ENCODE results near the gene CCL17. TPM values are rescaled to one million over a fixed set of nuclear protein-coding genes. Genes with fewer than 3 reads are reported as not detected.

CCL17 gene
- total RNA-seq, 3 donors from 2014 or later (not counting 1 experiment from before 2014, with no cell fraction given) = not detected

DNA sequence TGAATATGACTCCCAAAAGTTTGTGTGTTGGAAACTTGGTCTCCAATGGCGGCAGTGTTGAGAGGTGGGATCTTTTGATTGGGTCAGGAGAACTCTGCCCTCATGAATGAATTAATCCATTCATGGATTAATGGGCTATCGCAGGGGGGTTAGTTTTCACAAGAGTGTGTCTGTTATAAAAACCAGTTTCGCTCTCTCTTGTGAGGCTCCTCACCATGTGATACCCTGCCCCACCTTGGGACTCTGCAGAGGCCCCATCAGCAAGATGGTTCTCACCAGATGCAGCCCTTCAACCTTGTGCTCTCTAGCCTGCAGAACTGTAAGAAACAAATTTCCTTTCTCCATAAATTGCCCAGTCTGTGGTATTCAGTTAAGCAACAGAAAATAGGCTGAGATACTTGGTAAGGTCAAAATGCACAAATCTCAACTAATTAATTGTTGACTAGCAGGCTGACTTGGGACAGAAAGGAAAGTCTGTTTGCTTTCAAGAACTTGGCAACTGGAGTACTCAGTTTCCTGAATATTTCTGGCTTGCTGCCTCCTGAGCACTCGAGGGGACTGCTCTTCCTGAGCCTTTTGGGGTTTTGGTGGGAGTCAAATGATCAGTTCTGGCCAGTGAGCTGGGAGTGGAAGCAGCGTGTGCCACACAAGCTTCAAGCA lies 13.8 kb upstream of the CCL17 start:
- ATAC-seq = no peak

GRCh38 chr16:57391300-57391699 lies 13.3 kb upstream of the CCL17 start:
- TF ChIP-seq CTCF (IDR thresholded peaks at IDR 0.05) = no peak
- 64% methylated on average over 4 of the region's 4 CpGs for WGBS (ENCODE audit: insufficient coverage)
- no peaks in the 10 kb centered on the region for H3K4me1 Mint-ChIP-seq
- Histone ChIP-seq H3K27me3 (ENCODE audit: control insufficient read depth, insufficient read depth, low read length) (no peaks in the 10 kb centered on the region), H3K27ac (ENCODE audit: low read length) (no peak overlapping the region), H3K9me3 (ENCODE audit: control insufficient read depth, insufficient read depth, low read length) (no peaks in the 10 kb centered on the region), H3K4me1 (ENCODE audit: control insufficient read depth, insufficient read depth, low read length) (no peaks in the 10 kb centered on the region), H3K4me3 (ENCODE audit: low read length) (no peak overlapping the region), H3K36me3 (ENCODE audit: control insufficient read depth, insufficient read depth, low read length) (no peaks in the 10 kb centered on the region)
- H3K4me3 Mint-ChIP-seq = no peak overlapping the region
- no peaks in the 10 kb centered on the region for H3K36me3 Mint-ChIP-seq
- ATAC-seq (no peak), DNase-seq (no peak)
- H3K9me3 Mint-ChIP-seq = no peaks in the 10 kb centered on the region
- no peaks in the 10 kb centered on the region for H3K27me3 Mint-ChIP-seq (ENCODE audit: low read depth in 2 of 2)
- intact Hi-C loops (cut with micrococcal nuclease) = no loop called here
- H3K27ac Mint-ChIP-seq = no peak overlapping the region

More for the DNA sequence above, 13.8 kb upstream of the CCL17 start:
- Mint-ChIP-seq H3K4me3 (no peak overlapping the region), H3K36me3 (no peaks in the 10 kb centered on the region), H3K4me1 (no peaks in the 10 kb centered on the region), H3K27me3 (ENCODE audit: low read depth in 2 of 2) (no peaks in the 10 kb centered on the region), H3K9me3 (no peaks in the 10 kb centered on the region), H3K27ac (no peak overlapping the region)
- H3K27ac ChIP-seq (ENCODE audit: low read length) = no peak overlapping the region
- H3K27me3 ChIP-seq (ENCODE audit: control insufficient read depth, insufficient read depth, low read length) = no peaks in the 10 kb centered on the region
- no peak for TF ChIP-seq CTCF (IDR thresholded peaks at IDR 0.05)
- no peak overlapping the region for H3K4me3 ChIP-seq (ENCODE audit: low read length)
- no peaks in the 10 kb centered on the region for H3K4me1 ChIP-seq (ENCODE audit: control insufficient read depth, insufficient read depth, low read length)
- no peaks in the 10 kb centered on the region for H3K36me3 ChIP-seq (ENCODE audit: control insufficient read depth, insufficient read depth, low read length)
- no peaks in the 10 kb centered on the region for H3K9me3 ChIP-seq (ENCODE audit: control insufficient read depth, insufficient read depth, low read length)
- 68% methylated on average over 5 of the region's 5 CpGs for WGBS (ENCODE audit: insufficient coverage)
- intact Hi-C loops (cut with micrococcal nuclease) = no loop called here
- no peak for DNase-seq

GRCh38 chr16:57391708-57392107 lies 12.9 kb upstream of the CCL17 start:
- 85% methylated on average over 4 of the region's 5 CpGs for WGBS (ENCODE audit: insufficient coverage)
- Mint-ChIP-seq H3K9me3 (no peaks in the 10 kb centered on the region), H3K4me1 (no peaks in the 10 kb centered on the region), H3K27me3 (ENCODE audit: low read depth in 2 of 2) (no peaks in the 10 kb centered on the region), H3K27ac (no peak overlapping the region), H3K36me3 (no peaks in the 10 kb centered on the region), H3K4me3 (no peak overlapping the region)
- no peaks in the 10 kb centered on the region for H3K4me1 ChIP-seq (ENCODE audit: control insufficient read depth, insufficient read depth, low read length)
- DNase-seq (no peak), ATAC-seq (no peak)
- no peak overlapping the region for H3K27ac ChIP-seq (ENCODE audit: low read length)
- H3K4me3 ChIP-seq (ENCODE audit: low read length) = no peak overlapping the region
- no peaks in the 10 kb centered on the region for H3K27me3 ChIP-seq (ENCODE audit: control insufficient read depth, insufficient read depth, low read length)
- intact Hi-C loops (cut with micrococcal nuclease) = no loop called here
- no peaks in the 10 kb centered on the region for H3K9me3 ChIP-seq (ENCODE audit: control insufficient read depth, insufficient read depth, low read length)
- H3K36me3 ChIP-seq (ENCODE audit: control insufficient read depth, insufficient read depth, low read length) = no peaks in the 10 kb centered on the region
- TF ChIP-seq CTCF (IDR thresholded peaks at IDR 0.05) = no peak

GRCh38 chr16:57392694-57393093 lies 11.9 kb upstream of the CCL17 start:
- no peak for ATAC-seq

More at GRCh38 chr16:57392694-57393093, 11.9 kb upstream of the CCL17 start:
- Histone ChIP-seq H3K36me3 (ENCODE audit: control insufficient read depth, insufficient read depth, low read length) (no peaks in the 10 kb centered on the region), H3K4me3 (ENCODE audit: low read length) (no peak overlapping the region), H3K27ac (ENCODE audit: low read length) (no peak overlapping the region), H3K4me1 (ENCODE audit: control insufficient read depth, insufficient read depth, low read length) (no peaks in the 10 kb centered on the region), H3K27me3 (ENCODE audit: control insufficient read depth, insufficient read depth, low read length) (no peaks in the 10 kb centered on the region), H3K9me3 (ENCODE audit: control insufficient read depth, insufficient read depth, low read length) (no peaks in the 10 kb centered on the region)
- TF ChIP-seq CTCF (IDR thresholded peaks at IDR 0.05) = no peak
- no peak overlapping the region for H3K4me3 Mint-ChIP-seq
- no peaks in the 10 kb centered on the region for H3K36me3 Mint-ChIP-seq
- H3K4me1 Mint-ChIP-seq = no peaks in the 10 kb centered on the region
- no peak overlapping the region for H3K27ac Mint-ChIP-seq
- no peaks in the 10 kb centered on the region for H3K9me3 Mint-ChIP-seq
- DNase-seq = no peak
- WGBS (ENCODE audit: insufficient coverage) = 72% methylated on average over 1 of the region's 1 CpG
- intact Hi-C loops (cut with micrococcal nuclease) = no loop called here
- no peaks in the 10 kb centered on the region for H3K27me3 Mint-ChIP-seq (ENCODE audit: low read depth in 2 of 2)
